Neural cell (in vitro differentiated cells): ENCODE data around the gene CHRM5.

ENCODE experiments used
- EP300 ChIP-seq: fragments of 450-650 bp; conservative IDR thresholded peaks from 2 replicates; pipeline ENCODE4 v1.6.1; 2014; ENCODE audit warnings: antibody characterized with exemption, mild to moderate bottlenecking, moderate library complexity; ENCODE audit not compliant: poor library complexity, severe bottlenecking
- EZH2 ChIP-seq: fragments of 200-600, 300-800 bp; shearing (Covaris generic), sonication (generic); IDR thresholded peaks from 2 replicates; pipeline ENCODE4 v1.6.1; 2014; ENCODE audit warnings: antibody characterized with exemption, low read length, borderline replicate concordance, mild to moderate bottlenecking; ENCODE audit not compliant: insufficient read depth, poor library complexity, severe bottlenecking
- POLR2AphosphoS5 ChIP-seq: IDR thresholded peaks from 2 replicates; pipeline ENCODE4 v1.6.1; 2012
- RAD21 ChIP-seq: fragments of 450-650 bp; conservative IDR thresholded peaks from 2 replicates; pipeline ENCODE4 v1.6.1; 2014; ENCODE audit warnings: antibody characterized with exemption, mild to moderate bottlenecking, moderate library complexity
- TAF1 ChIP-seq: IDR thresholded peaks from 2 replicates; pipeline ENCODE4 v1.6.1; 2012; ENCODE audit warnings: low read depth
- TF ChIP-seq, protein P1 (sequence below): fragments of 450-650 bp; IDR thresholded peaks from 2 replicates; pipeline ENCODE4 v1.5.1; 2014; ENCODE audit warnings: antibody characterized with exemption, mild to moderate bottlenecking, moderate library complexity; ENCODE audit not compliant: poor library complexity, severe bottlenecking

DNA sequence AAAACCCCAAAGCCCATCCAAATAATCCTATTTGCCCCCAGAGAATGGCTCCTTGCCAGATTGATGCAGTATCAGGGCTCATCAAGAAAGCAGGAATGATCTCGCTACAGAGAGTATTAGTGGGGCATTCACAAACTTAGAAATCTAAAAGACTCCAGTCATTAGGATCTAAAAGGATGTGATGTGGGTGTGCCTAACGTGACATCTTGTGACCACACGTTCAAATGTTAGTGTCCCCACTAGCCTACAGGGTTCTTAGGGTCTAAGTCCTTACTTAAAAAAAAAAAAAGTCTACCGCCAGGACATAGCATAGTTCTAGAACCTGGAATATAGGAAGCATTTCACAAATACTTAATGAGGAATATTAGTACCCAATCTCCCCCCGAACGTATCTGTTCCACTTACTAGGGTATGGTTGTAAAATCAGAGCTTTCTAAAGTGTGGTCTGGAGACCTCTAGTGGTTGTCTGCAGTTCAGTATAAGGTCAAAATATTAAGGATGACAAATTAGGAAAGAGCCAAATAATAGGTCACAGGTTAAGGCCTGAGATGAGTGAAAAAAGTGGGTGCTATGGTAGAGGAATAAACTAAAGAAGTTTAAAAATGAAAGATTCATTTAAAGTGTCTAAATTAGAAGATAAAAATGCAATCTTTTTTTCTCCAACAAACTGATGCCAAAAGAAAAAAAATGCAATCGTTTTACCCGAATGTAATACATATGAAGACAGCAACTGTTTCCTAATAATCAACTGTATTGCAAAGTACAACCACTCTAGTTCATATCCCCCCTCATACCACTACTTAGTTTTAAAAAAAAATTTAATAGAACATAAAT lies 4.2 kb upstream of the CHRM5 start:
- TF ChIP-seq, protein P1, sequence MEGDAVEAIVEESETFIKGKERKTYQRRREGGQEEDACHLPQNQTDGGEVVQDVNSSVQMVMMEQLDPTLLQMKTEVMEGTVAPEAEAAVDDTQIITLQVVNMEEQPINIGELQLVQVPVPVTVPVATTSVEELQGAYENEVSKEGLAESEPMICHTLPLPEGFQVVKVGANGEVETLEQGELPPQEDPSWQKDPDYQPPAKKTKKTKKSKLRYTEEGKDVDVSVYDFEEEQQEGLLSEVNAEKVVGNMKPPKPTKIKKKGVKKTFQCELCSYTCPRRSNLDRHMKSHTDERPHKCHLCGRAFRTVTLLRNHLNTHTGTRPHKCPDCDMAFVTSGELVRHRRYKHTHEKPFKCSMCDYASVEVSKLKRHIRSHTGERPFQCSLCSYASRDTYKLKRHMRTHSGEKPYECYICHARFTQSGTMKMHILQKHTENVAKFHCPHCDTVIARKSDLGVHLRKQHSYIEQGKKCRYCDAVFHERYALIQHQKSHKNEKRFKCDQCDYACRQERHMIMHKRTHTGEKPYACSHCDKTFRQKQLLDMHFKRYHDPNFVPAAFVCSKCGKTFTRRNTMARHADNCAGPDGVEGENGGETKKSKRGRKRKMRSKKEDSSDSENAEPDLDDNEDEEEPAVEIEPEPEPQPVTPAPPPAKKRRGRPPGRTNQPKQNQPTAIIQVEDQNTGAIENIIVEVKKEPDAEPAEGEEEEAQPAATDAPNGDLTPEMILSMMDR, result peak; percentile 82
- TF ChIP-seq RAD21, result peak; percentile 81
- TF ChIP-seq EZH2, result no peak
- TF ChIP-seq POLR2AphosphoS5, result no peak
- no peak for TF ChIP-seq TAF1
- TF ChIP-seq EP300, result no peak
